ENCODE measurements around the gene CD300LF. TPM values are rescaled to one million over a fixed set of nuclear protein-coding genes. Genes with fewer than 3 reads are reported as not detected.

The CD300LF gene
- total RNA-seq, 1 experiment from 2014 or later, result not detected

- peaks cover 12% of the 10 kb centered on the region for H3K27me3 Mint-ChIP-seq (ENCODE audit: low read depth)
- POLR2A ChIA-PET, result no interaction called here
- TF ChIP-seq PRRX2 (CRISPR knock-in tag; IDR thresholded peaks at IDR 0.05), result no peak
- no peak for TF ChIP-seq AFF4 (CRISPR knock-in tag; IDR thresholded peaks at IDR 0.05; ENCODE audit: borderline replicate concordance)
- no peak for TF ChIP-seq USF1 (CRISPR knock-in tag; IDR thresholded peaks at IDR 0.05)
- H3K4me1 Mint-ChIP-seq, result peaks cover 45% of the 10 kb centered on the region
- H3K36me3 Mint-ChIP-seq, result no peaks in the 10 kb centered on the region
- H3K9me3 Mint-ChIP-seq, result peaks cover 7% of the 10 kb centered on the region; the same call in 1 of the 2 replicates
- H3K4me3 Mint-ChIP-seq, result no peak overlapping the region
- CTCF ChIA-PET, result interaction anchor here (0.8 to 2.5 kb wide), 5 partner anchors 9 to 83 kb away, joined by 3 to 22 read pairs (median 4); no protein-coding TSS in a partner anchor
- no peak overlapping the region for H3K27ac Mint-ChIP-seq
- DNase-seq (ENCODE audit: low spot score) (no peak), ATAC-seq (no peak)
Observed at GRCh38 chr17:74740641-74741387, 28.1 kb upstream of the CD300LF start.

GRCh38 chr17:74740173-74740572, 27.4 kb upstream of the CD300LF start:
- Mint-ChIP-seq H3K27me3 (ENCODE audit: low read depth) (peaks cover 18% of the 10 kb centered on the region), H3K4me3 (no peak overlapping the region), H3K27ac (no peak overlapping the region; the same call in 1 of the 2 replicates), H3K36me3 (no peaks in the 10 kb centered on the region), H3K9me3 (peaks cover 7% of the 10 kb centered on the region; the same call in 1 of the 2 replicates), H3K4me1 (peaks cover 39% of the 10 kb centered on the region)
- no peak for DNase-seq (ENCODE audit: low spot score)
- POLR2A ChIA-PET, result no interaction called here
- no peak for ATAC-seq
- CTCF ChIA-PET, result interaction anchor here (0.6 kb wide), 1 partner anchor 43 kb away, joined by 3 read pairs; no protein-coding TSS in a partner anchor
- no peak for TF ChIP-seq MYBL2 (CRISPR knock-in tag; IDR thresholded peaks at IDR 0.05)
- no peak for TF ChIP-seq KAT7 (CRISPR knock-in tag; IDR thresholded peaks at IDR 0.05; ENCODE audit: borderline replicate concordance)
- TF ChIP-seq ZSCAN18 (CRISPR knock-in tag; IDR thresholded peaks at IDR 0.05), result no peak
- TF ChIP-seq JUN (CRISPR knock-in tag; IDR thresholded peaks at IDR 0.05), result no peak

GRCh38 chr17:74739227-74739831, 26.6 kb upstream of the CD300LF start:
- Mint-ChIP-seq H3K4me3 (peak overlapping the region; percentile 14; the same call in 1 of the 2 replicates), H3K27me3 (ENCODE audit: low read depth) (peaks cover 18% of the 10 kb centered on the region), H3K4me1 (peaks cover 36% of the 10 kb centered on the region), H3K9me3 (peaks cover 7% of the 10 kb centered on the region; the same call in 1 of the 2 replicates), H3K36me3 (no peaks in the 10 kb centered on the region), H3K27ac (no peak overlapping the region)
- ATAC-seq, result no peak
- DNase-seq (ENCODE audit: low spot score), result no peak
- ChIA-PET CTCF (interaction anchor here (0.6 to 5.2 kb wide), 7 partner anchors 7 to 165 kb away, joined by 3 to 296 read pairs (median 4); no protein-coding TSS in a partner anchor), POLR2A (no interaction called here)
- TF ChIP-seq NR3C1 (CRISPR knock-in tag; conservative IDR thresholded peaks at IDR 0.05; ENCODE audit: low read depth), result no peak
- TF ChIP-seq PRRX2 (CRISPR knock-in tag; IDR thresholded peaks at IDR 0.05), result no peak
- TF ChIP-seq E2F5 (CRISPR knock-in tag; IDR thresholded peaks at IDR 0.05), result no peak
- TF ChIP-seq ZNF671 (CRISPR knock-in tag; IDR thresholded peaks at IDR 0.05), result no peak
- TF ChIP-seq CREM (CRISPR knock-in tag; IDR thresholded peaks at IDR 0.05), result no peak
- no peak for TF ChIP-seq ZNF416 (CRISPR knock-in tag; IDR thresholded peaks at IDR 0.05)
- no peak for TF ChIP-seq ZNF317 (CRISPR knock-in tag; IDR thresholded peaks at IDR 0.05; ENCODE audit: borderline replicate concordance, low read depth)
